Measurements from ENCODE around the gene ARIH1.
A peak's percentile ranks its signal among the peaks of the same experiment; 100 is the strongest.
"Not testable (repeated sequence)": the region's sequence is repeated elsewhere in the genome, so short reads cannot be mapped to it uniquely, and the experiment has no call there.

Gene ARIH1, protein sequence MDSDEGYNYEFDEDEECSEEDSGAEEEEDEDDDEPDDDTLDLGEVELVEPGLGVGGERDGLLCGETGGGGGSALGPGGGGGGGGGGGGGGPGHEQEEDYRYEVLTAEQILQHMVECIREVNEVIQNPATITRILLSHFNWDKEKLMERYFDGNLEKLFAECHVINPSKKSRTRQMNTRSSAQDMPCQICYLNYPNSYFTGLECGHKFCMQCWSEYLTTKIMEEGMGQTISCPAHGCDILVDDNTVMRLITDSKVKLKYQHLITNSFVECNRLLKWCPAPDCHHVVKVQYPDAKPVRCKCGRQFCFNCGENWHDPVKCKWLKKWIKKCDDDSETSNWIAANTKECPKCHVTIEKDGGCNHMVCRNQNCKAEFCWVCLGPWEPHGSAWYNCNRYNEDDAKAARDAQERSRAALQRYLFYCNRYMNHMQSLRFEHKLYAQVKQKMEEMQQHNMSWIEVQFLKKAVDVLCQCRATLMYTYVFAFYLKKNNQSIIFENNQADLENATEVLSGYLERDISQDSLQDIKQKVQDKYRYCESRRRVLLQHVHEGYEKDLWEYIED

DNA sequence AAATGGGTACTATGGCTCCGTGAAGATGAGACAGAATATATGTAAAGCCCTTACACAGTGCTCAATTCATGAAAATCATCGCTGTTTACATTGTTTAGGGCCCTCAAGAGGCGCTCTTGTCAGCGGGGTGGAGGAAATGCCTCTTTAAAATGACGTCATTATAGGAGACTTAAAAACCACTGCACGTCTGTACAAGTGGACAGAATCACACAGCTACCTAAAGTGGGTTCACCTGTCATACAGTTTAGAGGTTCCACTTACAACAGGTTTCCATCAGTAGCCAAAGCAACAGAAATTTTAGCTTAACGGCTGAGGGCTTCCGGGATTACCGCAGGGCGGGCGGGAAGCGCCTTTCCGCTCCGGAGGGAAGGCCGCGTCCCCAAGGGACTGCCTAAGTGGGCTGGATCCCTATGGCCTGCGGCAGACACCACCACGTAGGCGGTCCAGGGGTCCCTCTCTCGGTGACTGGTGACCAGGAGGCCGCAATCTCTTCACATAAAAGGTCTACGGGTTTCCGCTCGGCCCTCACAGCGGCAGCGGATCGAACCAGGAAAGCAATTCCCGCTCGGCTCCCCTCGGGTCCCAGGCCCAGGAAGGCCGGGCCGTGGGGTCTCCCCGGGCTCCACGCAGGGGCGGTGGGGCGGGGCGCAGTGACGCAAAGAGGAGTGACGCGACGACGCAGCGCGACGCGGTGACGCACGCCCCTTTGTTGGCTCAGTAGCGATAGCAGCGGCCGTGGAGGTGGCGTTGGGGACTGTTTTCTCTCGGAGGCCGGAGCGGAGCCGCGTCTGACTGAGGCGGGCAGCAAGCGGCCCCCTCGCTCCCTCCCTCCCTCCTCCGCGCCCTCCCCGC is at the start of gene ARIH1:
ARIH1 (plus strand) TSS at position 717 of the 852 bp plus-strand sequence. CDS start 310 bp downstream, outside the sequence.
- peak; percentile 71 for DNase-seq

DNA sequence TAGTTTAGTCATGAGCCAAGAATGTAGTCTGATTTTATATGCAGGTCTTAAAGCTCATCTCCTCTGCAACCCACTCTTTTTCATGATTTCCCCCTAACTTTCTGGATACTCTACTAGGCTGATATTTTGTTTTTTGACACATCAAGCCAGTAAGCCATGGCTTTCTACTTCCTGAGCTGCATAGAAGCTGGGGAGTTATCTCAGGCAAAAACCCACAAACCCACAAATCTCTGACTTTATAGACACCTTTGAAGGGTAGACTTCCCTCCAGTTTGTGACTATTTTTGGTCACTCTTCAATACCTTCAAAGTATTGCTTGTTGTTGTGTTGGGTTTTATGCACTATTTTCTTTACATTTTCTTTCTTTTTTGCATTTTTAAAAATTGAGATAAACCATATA is 47.4 kb upstream of the ARIH1 start:
- no peak for DNase-seq

DNA sequence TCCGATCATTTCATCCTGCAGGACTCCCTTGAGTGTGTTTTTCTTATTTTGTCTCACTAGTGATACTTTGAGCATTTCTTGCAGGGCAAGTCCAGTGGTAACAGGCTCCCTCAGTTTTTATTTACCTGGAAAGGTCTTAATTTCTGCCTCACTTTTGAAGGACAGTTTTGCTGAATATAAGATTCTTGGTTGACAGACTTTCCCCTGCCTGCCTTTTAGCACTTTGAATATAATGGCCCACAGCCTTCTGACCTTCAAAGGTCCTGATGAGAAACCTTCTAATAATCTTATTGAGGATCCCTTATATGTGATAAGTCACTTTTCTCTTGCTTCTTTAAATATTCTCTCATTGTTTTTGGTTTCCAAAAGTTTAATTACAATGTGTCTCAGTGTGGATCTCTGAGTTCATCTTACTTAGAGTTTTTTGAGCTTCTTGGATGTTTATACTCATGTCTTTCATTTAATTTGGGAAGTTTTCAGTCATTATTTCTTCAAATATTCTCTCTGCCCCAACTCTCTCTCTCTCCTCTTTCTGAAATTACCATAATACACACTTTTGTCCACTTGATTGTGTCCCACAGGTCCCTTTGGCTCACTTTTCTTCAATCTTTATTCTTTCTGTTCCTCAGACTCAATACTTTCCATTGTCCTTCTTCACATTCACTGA is 36.3 kb upstream of the ARIH1 start:
- DNase-seq: no peak

DNA sequence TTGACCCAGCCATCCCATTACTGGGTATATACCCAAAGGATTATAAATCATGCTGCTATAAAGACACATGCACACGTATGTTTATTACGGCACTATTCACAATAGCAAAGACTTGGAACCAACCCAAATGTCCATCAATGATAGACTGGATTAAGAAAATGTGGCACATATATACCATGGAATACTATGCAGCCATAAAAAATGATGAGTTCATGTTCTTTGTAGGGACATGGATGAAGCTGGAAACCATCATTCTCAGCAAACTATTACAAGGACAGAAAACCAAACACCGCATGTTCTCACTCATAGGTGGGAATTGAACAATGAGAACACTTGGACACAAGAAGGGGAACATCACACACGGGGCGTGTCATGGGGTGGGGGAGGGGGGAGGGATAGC is 31.3 kb upstream of the ARIH1 start:
- not testable (repeated sequence) for DNase-seq

DNA sequence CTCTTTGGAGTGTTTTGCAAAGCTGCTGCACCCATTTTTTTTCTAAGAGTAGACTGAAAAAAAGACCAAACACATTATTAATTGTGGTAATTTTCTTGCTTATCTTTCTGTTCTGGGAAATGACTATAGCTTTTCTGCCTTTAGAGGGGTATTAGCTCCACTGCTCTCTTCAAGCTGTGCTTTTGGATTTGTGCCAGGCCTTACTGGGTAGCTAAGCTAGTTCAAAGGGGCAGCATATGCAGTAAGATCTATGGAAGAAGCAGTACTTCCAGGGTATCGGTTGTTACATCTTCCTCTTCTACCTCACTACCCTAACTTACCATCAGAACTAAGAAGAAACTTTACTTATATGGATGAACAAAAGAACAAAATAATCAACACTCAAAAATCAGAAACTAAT is 28.7 kb upstream of the ARIH1 start:
- DNase-seq: no peak

DNA sequence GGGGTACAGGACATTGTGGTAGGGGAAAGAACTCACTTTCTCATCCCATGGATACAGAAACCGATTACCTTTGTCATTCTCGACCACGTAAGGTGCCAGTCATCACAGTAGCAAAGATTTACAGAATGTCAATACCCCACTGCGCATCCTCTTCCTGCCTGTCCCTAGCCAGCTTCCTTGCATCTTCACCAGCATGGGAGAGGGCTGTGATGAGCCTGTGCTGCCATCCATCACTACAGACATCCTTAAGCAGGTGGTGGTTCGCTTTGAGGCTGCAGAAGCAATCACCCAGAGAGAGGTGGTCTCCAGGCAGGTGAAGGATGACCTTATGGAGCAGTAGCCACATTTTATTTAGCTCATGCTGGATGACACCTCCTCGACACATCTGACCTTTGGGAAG is 23.3 kb upstream of the ARIH1 start:
- no peak for DNase-seq

DNA sequence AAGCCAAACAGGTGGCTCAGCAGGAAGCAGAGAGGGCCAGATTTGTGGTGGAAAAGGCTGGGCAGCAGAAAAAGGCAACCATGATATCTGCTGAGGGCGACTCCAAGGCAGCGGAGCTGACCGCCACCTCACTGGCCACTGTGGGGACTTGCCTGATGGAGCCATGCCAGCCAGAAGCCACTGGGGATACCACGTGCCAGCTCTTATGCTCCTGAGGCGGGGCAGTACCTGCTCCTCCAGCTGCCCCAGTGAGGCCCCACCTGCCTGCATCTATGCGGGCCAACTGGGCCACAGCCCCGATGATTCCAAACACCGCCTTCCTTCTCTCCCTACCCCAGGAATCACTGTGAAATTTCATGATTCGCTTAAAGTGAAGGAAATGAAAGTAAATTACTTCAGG is 22.9 kb upstream of the ARIH1 start:
- no peak for DNase-seq

DNA sequence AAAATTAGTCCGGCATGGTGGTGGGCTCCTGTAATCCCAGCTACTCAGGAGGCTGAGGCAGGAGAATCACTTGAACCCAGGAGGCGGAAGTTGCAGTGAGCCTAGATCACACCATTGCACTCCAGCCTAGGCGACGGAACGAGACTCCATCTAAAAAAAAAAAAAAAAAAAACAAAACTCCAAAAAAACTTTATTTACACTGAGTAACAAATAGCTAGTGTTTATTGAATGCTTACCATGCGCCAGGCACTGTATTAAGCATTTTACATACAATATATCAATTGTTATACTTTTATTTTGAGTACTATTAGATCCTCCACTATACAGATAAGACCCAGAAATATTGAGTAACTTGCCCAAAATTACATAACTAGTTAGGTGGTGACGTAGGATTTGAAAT is 17.4 kb upstream of the ARIH1 start:
- no peak for DNase-seq

DNA sequence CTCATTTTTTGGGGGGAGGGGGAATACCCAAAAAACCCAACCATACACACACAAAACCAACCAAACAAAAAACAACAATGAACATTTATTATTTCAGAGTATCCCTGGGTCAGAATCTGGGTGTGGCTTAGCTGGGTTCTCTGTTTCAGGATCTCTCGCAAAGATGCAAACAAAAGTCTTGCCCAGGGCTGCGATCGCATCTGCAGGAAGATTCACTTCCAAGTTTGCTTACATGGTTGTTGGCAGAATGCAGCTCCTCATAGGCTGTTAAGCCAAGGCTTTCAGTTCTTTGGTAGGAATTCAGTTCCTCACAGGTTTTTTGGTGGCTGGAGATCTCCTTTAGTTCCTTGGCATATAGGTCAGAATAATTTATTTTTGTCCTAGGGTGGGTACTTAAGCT is 13.7 kb upstream of the ARIH1 start:
- no peak for DNase-seq

DNA sequence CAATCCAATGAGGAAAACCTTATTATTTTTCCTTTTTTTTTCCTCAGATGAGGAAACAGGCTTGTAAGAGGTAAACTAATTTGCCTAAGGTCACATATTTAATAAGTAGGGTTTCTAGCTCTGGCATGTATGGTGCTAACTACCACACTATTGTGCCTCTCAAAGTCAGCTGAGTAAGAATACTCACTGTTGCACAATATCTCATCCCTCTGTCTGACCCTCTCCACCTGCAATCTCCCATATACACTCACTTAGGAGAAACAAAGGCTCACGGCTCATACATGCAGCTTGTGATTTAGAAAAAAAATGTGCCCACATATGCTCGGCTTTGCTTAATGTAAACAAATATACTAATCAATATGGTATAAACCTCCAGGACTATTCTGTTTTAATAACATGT is 10.4 kb upstream of the ARIH1 start:
- DNase-seq: no peak

DNA sequence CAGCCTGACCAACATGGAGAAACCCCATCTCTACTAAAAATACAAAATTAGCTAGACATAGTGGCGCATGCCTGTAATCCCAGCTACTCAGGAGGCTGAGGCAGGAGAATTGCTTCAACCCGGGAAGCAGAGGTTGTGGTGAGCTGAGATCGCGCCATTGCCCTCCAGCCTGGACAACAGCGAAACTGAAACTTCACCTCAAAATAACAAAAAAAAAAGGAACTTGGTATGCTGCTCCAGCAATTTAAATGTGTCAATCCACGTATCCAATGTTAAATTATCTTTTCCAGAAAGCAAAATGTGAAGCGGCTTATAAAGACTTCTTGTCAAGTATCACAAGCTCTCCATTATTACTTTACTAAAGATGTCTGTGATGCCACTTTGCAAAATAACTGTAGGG is 9.9 kb upstream of the ARIH1 start:
- no peak for DNase-seq

DNA sequence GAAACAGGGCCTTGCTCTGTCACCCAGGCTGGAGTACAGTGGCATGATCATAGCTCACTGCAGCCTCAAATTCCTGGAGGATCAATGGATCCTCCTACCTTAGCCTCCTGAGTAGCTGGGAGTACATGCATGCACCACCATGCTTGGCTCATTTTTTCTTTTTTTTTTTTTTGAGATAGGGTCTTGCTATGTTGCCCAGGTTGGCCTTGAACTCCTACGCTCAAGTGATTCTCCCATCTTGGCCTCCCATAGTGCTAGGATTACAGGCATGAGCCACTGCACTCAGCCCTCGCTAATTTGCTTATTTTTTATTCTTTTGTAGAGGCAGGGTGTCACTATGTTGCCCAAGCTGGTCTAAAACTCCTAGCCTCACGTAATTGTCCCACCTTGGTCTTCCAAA is 6.0 kb upstream of the ARIH1 start:
- DNase-seq: no peak

DNA sequence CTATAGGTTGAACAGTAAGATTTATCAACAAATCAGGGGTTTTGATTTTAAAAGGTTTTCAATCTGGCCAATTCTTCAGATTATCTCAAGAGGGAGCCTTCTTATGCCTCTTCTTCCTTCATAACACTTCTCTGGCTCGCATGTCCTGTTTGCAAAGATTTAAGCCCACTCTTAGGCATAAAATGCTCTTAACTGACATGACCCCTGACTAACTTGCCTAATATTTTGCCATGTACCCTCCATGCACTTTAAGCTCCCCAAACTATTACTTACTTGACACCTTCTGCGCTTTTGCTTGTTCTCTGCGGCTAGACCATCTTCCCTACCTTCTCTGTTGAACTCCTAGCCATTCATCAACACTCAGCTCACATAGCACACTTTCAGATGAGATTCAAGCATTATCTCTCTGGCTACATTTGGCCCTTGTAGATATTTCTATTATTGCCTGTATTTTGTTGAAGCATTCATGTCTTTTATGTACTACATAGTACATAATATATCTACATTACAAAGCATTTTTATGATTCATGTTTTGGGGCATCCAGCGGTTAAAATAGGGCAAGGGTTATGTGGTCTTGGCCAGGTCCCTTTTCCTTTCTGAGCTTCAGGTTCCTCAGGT is 1.0 kb upstream of the ARIH1 start:
- DNase-seq: no peak

DNA sequence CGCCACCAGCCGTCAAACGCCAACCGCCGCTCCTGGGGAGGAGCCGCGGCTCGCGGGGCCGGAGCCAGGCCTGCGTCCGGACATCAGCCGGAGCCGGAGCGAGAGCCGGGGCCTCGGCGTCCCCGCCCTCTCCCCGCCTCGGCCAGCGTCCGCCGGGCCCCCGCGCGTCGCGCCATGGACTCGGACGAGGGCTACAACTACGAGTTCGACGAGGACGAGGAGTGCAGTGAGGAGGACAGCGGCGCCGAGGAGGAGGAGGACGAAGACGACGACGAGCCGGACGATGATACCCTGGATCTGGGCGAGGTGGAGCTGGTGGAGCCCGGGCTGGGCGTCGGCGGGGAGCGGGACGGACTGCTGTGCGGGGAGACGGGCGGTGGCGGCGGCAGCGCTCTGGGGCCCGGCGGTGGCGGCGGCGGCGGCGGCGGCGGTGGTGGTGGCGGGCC is 359 bp downstream of the ARIH1 start:
- DNase-seq: no peak

DNA sequence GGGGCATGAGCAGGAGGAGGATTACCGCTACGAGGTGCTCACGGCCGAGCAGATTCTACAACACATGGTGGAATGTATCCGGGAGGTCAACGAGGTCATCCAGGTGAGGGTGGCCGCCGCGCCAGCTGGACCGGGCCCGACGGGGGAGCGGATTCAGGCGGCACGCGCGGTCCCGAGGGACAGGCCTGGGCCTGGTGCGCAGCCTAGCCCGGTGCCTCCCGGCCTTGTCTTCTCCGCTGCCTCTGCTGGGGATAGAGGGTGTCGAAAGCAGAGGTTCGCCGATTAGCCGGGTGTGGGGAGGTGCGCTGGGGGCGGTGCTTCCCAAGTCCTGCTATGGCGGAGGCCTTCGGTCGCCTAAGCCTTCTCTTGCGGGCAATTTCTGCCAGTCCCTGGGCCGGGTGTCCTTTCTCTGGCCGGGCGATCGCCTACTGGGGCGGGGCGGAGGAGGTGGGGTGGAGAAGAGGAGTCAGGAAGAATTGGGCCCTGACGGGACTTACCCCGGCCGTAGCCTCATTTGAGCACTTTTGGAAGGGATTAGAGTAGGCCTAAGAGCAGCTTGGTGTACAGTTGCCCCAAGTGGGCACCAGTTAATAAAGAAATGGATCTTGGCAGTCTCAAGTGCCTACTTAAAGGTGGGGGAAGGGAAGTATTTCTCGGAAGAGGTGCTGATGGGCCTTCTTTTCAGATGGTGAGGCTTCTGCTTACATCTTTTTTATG is 940 bp downstream of the ARIH1 start:
- peak; percentile 4 for DNase-seq

DNA sequence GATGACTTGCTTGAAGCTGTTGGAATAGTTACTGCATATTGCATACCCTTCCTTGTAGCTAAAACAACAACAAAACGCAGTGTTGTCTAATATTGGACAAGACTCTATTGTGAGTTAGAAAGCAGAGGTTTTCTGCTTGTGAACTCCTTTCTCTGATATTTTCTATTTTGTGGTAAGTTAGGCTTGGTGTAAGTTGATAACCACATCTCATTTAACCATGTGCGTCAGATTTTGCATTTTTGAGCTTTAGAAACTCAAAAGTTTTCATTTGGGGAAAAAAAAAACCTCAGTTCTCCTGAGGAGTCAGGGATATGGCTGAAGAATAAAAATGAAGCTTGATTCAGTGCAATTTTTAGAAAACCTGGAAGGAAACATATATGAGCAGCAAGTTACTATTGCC is 1.5 kb downstream of the ARIH1 start:
- DNase-seq: no peak

DNA sequence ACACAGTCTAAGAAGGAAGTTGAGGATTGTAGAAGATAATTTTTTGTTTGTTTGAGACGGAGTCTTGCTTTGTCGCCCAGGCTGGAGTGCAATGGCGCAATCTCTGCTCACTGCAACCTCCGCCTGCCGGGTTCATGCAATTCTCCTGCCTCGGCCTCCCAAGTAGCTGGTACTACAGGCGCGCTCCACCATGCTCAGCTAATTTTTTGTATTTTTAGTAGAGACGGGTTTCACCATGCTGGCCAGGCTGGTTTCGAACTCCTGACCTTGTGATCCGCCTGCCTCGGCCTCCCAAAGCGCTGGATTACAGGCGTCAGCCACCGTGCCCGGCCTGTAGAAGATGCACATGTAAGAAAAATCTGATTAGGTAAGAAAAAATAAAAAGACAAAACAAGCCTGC is 2.2 kb downstream of the ARIH1 start:
- DNase-seq: not testable (repeated sequence)

DNA sequence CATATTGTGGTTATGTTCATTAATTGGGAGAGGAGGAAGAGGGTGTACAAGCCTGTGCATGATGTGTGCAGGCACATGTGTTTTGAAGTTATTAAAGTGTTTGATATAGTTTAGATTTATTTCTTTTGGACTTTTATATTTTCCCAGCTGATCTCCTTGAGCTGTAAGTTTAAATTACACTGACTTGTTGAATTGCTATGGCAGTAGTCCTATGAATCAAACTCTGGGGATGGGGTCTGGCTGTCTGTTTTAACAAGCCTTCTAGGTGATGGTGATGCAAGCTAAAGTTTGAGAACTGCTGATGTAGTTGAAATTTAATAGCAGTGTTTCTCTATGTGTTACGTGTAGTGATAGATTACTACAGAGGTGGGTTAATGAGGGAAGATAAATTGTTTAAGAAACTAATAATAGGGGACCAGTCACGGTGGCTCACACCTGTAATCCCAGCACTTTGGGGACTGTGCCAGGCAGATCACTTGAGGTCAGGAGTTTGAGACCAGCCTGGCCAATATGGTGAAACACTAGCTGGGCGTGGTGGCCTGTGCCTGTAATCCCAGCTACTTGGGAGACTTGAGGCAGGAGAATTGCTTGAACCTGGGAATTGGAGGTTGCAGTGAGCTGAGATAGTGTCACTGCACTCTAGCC is 7.0 kb downstream of the ARIH1 start:
- DNase-seq: no peak

DNA sequence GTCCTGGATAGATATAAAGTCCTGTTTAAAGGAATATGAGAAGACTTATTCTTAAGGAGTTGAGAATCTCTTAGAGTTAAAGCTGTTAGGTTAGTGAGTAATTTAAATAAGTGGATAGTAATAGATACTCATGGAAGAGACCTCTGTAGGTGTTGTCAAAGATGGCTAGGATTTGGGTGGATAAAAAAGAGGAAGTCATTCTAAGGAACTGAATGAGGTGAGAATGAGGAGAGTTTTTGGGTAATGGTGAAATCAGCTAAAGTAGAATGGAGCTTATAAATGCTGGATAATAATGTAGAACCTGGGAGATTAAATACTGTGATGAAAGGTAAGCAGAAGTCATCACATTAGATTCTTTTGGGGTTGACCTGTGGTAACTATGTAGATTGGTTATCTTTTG is 8.1 kb downstream of the ARIH1 start:
- DNase-seq: no peak

DNA sequence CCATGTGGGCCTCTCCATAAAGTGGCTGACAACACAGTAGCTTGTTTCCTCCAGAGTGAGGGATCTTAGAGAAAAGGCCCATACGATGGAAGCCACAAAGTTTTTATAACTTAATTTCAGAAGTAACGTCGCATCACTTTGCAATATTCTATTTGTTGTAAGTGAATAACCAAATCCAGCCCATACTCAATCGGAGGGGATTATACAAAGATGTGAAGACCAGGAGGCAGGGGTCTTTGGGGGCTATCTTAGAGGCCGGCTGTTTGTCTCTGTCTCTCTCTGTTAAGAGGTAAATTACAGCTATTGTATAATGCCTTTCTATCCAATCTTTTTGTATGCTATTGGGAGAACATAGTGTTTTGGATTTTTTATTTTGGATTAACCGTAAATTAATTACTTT is 9.1 kb downstream of the ARIH1 start:
- DNase-seq: no peak

DNA sequence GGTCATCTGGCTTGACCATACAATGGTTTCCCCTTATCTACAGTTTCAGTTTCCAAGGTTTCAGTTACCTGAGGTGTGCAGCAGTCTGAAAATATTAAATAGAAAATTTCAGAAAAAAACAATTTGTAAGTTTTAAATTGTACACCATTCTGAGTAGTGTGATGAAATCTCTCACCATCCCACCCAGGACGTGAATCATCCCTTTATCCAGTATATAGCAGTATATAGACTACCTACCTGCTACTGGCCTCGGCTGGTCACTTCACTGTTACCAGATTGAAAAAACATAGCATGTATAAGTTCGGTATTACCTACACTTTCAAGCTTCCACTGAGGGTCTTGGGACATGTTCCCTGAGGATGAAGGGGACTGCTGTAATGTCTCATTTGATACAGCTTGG is 12.0 kb downstream of the ARIH1 start:
- no peak for DNase-seq
